ENCODE results near the gene MECP2.

GRCh38 chrX:154125391-154126040 is 28.0 kb upstream of the MECP2 start:
- TF ChIP-seq, protein P1, sequence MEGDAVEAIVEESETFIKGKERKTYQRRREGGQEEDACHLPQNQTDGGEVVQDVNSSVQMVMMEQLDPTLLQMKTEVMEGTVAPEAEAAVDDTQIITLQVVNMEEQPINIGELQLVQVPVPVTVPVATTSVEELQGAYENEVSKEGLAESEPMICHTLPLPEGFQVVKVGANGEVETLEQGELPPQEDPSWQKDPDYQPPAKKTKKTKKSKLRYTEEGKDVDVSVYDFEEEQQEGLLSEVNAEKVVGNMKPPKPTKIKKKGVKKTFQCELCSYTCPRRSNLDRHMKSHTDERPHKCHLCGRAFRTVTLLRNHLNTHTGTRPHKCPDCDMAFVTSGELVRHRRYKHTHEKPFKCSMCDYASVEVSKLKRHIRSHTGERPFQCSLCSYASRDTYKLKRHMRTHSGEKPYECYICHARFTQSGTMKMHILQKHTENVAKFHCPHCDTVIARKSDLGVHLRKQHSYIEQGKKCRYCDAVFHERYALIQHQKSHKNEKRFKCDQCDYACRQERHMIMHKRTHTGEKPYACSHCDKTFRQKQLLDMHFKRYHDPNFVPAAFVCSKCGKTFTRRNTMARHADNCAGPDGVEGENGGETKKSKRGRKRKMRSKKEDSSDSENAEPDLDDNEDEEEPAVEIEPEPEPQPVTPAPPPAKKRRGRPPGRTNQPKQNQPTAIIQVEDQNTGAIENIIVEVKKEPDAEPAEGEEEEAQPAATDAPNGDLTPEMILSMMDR (conservative IDR thresholded peaks at IDR 0.05; ENCODE audit: low read depth, low read length) = no peak
- TF ChIP-seq EZH2 (IDR thresholded peaks at IDR 0.05; ENCODE audit: borderline replicate concordance, low read depth, low read length, poor library complexity, severe bottlenecking) = no peak
